ENCODE data around the gene SULT1A1. TPM values are rescaled to one million over a fixed set of nuclear protein-coding genes. Genes with fewer than 3 reads are reported as not detected.
"Not testable (repeated sequence)": the region's sequence is repeated elsewhere in the genome, so short reads cannot be mapped to it uniquely, and the experiment has no call there.

Gene SULT1A1
- total RNA-seq = 100 to 1,000 TPM in 1 of 2 donors, 10 to 100 TPM in 1; 61.7 to 150 TPM

- H3K36me3 ChIP-seq = no peaks in the 10 kb centered on the region
- intact Hi-C loops (cut with DNase I) = no loop called here
- no peak for TF ChIP-seq CTCF (IDR thresholded peaks at IDR 0.05)
- peak; percentile 86 for DNase-seq
- H3K27ac ChIP-seq = peak within 1 kb of the TSS; percentile 54
- no peaks in the 10 kb centered on the region for H3K9me3 ChIP-seq
- peak within 1 kb of the TSS; percentile 27 for H3K4me3 ChIP-seq
- H3K9ac ChIP-seq (ENCODE audit: low read depth in 2 of 2, low read length in 2 of 2) = peak within 1 kb of the TSS; percentile 40 to 50
- H3K27me3 ChIP-seq = no peaks in the 10 kb centered on the region
- peaks cover 10% of the 10 kb centered on the region for H3K4me1 ChIP-seq
Measured at GRCh38 chr16:28609631-28610594, at the start of gene SULT1A1. TSS of gene SULT1A1 (minus strand) at chr16:28610044. CDS start at chr16:28608855, 1,189 bp downstream.

- H3K27me3 ChIP-seq; H3K36me3 ChIP-seq; H3K4me3 ChIP-seq; H3K4me1 ChIP-seq; H3K9ac ChIP-seq (ENCODE audit: low read depth in 2 of 2, low read length in 2 of 2); DNase-seq; intact Hi-C loops (cut with DNase I); H3K9me3 ChIP-seq; H3K27ac ChIP-seq: not testable (repeated sequence)
Measured at GRCh38 chr16:28639959-28640358, 30.1 kb upstream of the SULT1A1 start.

- intact Hi-C loops (cut with DNase I); H3K9me3 ChIP-seq: not testable (repeated sequence)
Measured at GRCh38 chr16:28638359-28638758, 28.5 kb upstream of the SULT1A1 start.

GRCh38 chr16:28637765-28638164 is 27.9 kb upstream of the SULT1A1 start, which contains the start of gene NPIPB8:
TSS of gene NPIPB8 (plus strand) at chr16:28638065. CDS start at chr16:28638361, 296 bp downstream.
- H3K27me3 ChIP-seq; H3K9me3 ChIP-seq; DNase-seq; H3K36me3 ChIP-seq; H3K27ac ChIP-seq; intact Hi-C loops (cut with DNase I); H3K4me3 ChIP-seq; H3K4me1 ChIP-seq; H3K9ac ChIP-seq (ENCODE audit: low read depth in 2 of 2, low read length in 2 of 2): not testable (repeated sequence)

More at GRCh38 chr16:28638359-28638758, 28.5 kb upstream of the SULT1A1 start:
- not testable (repeated sequence) for H3K9ac ChIP-seq (ENCODE audit: low read depth in 2 of 2, low read length in 2 of 2); DNase-seq; H3K27me3 ChIP-seq; H3K4me3 ChIP-seq; H3K27ac ChIP-seq; H3K4me1 ChIP-seq; H3K36me3 ChIP-seq

- H3K4me1 ChIP-seq; DNase-seq; H3K27me3 ChIP-seq; H3K27ac ChIP-seq; H3K36me3 ChIP-seq; H3K9ac ChIP-seq (ENCODE audit: low read depth in 2 of 2, low read length in 2 of 2); H3K4me3 ChIP-seq; intact Hi-C loops (cut with DNase I); H3K9me3 ChIP-seq: not testable (repeated sequence)
Measured at GRCh38 chr16:28636093-28636823, 26.4 kb upstream of the SULT1A1 start.

- H3K4me3 ChIP-seq; H3K36me3 ChIP-seq; H3K9me3 ChIP-seq; H3K27me3 ChIP-seq; DNase-seq; H3K9ac ChIP-seq (ENCODE audit: low read depth in 2 of 2, low read length in 2 of 2); H3K27ac ChIP-seq; H3K4me1 ChIP-seq; intact Hi-C loops (cut with DNase I): not testable (repeated sequence)
Measured at GRCh38 chr16:28630905-28631304, 21.1 kb upstream of the SULT1A1 start.

GRCh38 chr16:28623172-28623711 is 13.4 kb upstream of the SULT1A1 start:
- Histone ChIP-seq H3K9ac (ENCODE audit: low read depth in 2 of 2, low read length in 2 of 2) (peak overlapping the region in 1 of 2 donors; percentile 73), H3K9me3 (no peaks in the 10 kb centered on the region), H3K4me3 (peak overlapping the region; percentile 51), H3K27me3 (no peaks in the 10 kb centered on the region), H3K36me3 (no peaks in the 10 kb centered on the region), H3K4me1 (no peaks in the 10 kb centered on the region), H3K27ac (no peak overlapping the region)
- TF ChIP-seq CTCF (IDR thresholded peaks at IDR 0.05) = no peak
- peak; percentile 80 for DNase-seq
- intact Hi-C loops (cut with DNase I) = no loop called here

- H3K9ac ChIP-seq (ENCODE audit: low read depth in 2 of 2, low read length in 2 of 2) = peak overlapping the region in 1 of 2 donors; percentile 73
- H3K27ac ChIP-seq; H3K9me3 ChIP-seq; H3K36me3 ChIP-seq; H3K4me1 ChIP-seq; intact Hi-C loops (cut with DNase I); DNase-seq; H3K27me3 ChIP-seq: not testable (repeated sequence)
- H3K4me3 ChIP-seq = peak overlapping the region; percentile 51
Measured at GRCh38 chr16:28622532-28623171, 12.8 kb upstream of the SULT1A1 start.

All from colonic mucosa (tissue), 4 donors.